Breast epithelium (tissue), 4 donors: Measurements from ENCODE around the gene LAG3. TPM values are rescaled to one million over a fixed set of nuclear protein-coding genes. Genes with fewer than 3 reads are reported as not detected.

Experiments used
- DNase-seq, 2 donors: peaks; one replicate each; pipeline ENCODE4 v3.0.0-alpha.2; 2019; ENCODE audit warnings: low spot score in 2 of 2
- H3K27ac ChIP-seq, 2 donors: fragments of 200-600 bp; sonication (generic) in 1 of 2; one replicate each; pipeline ENCODE4 v1.5.1; 2016 to 2019; ENCODE audit warnings: mild to moderate bottlenecking in 1 of 2
- H3K27me3 ChIP-seq, 2 donors: fragments of 200-600 bp; sonication (generic) in 1 of 2; one replicate each; pipeline versions ENCODE4 v1.5.1 to v1.6.0; 2017 to 2019; ENCODE audit warnings: control low read depth in 1 of 2, mild to moderate bottlenecking in 1 of 2
- H3K36me3 ChIP-seq: fragments of 200-600 bp; one replicate; pipeline ENCODE4 v1.5.1; 2019
- H3K4me1 ChIP-seq, 2 donors: fragments of 200-600 bp; sonication (generic); one replicate each; pipeline ENCODE4 v1.5.1; 2016 to 2019; ENCODE audit warnings: control low read depth in 1 of 2
- H3K4me3 ChIP-seq, 3 donors: fragments of 200-600 bp; sonication (generic); 1 replicate in 2 of 3; 2 replicates in 1 of 3; pipeline ENCODE4 v1.5.1; 2016 to 2019; ENCODE audit warnings: mild to moderate bottlenecking in 3 of 3, moderate library complexity in 2 of 3
- H3K9me3 ChIP-seq, 2 donors: fragments of 200-600 bp; sonication (generic) in 1 of 2; one replicate each; pipeline ENCODE4 v1.5.1; 2016 to 2019; ENCODE audit warnings: control low read depth in 1 of 2
- POLR2A ChIP-seq: fragments of 450-650 bp; IDR thresholded peaks from one replicate; pipeline ENCODE4 v1.6.1; 2016; ENCODE audit warnings: antibody characterized with exemption, mild to moderate bottlenecking, moderate library complexity
- POLR2AphosphoS5 ChIP-seq, 3 donors: sonication (generic); formaldehyde crosslinking; IDR thresholded peaks; one replicate each; pipeline ENCODE4 v1.6.1; 2017; ENCODE audit warnings: antibody characterized with exemption in 3 of 3
- intact Hi-C: fragments of 100-400 bp; cut with DNase I; formaldehyde crosslinking; loops from one replicate; pipeline ENCODE4 v1.15.1; 2023; ENCODE audit warnings: low total_unique reads
- total RNA-seq, 3 donors: library from RNA; depleted of rRNA; stranded (reverse); fragments of >200 nt; gene quantifications; one replicate each; pipeline ENCODE4 v1.1.0, GENCODE V29; 2016
- TF ChIP-seq, protein P1 (sequence below), 3 donors: fragments of 450-650 bp; IDR thresholded peaks; one replicate each; pipeline ENCODE4 v1.5.1; 2016 to 2017; ENCODE audit warnings: antibody characterized with exemption in 3 of 3, mild to moderate bottlenecking in 3 of 3, moderate library complexity in 3 of 3

LAG3 gene
- total RNA-seq, 3 donors from 2014 or later, result 0.44 to 1.3 (median 0.80) TPM

DNA sequence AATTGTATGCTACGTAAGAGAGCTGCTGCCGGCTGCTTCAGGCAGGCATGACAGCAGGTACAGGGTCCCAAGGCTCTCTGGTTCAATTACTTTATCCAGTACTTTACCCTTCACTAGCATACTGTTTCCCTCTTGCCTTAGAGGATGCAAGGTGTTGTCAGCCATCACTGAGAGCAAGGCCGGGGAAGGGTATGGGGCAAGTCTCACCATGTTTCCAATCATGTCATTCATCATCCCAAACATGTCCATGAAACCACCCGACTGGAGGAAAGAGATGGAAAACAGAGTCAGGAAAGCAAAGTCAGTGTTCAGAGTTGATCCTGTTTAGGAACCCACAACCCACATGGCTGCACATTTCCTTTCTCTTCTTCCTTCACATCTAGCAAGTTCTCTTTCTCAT, 21.8 kb upstream of the LAG3 start:
- Histone ChIP-seq H3K9me3 (no peaks in the 10 kb centered on the region), H3K27me3 (no peaks in the 10 kb centered on the region), H3K27ac (no peak overlapping the region), H3K36me3 (peaks cover 20% of the 10 kb centered on the region), H3K4me1 (peaks cover 0 to 9% of the 10 kb centered on the region in 2 donors), H3K4me3 (no peak overlapping the region)
- TF ChIP-seq POLR2A, result no peak
- TF ChIP-seq POLR2AphosphoS5 (IDR thresholded peaks at IDR 0.05), result no peak
- TF ChIP-seq, protein P1, sequence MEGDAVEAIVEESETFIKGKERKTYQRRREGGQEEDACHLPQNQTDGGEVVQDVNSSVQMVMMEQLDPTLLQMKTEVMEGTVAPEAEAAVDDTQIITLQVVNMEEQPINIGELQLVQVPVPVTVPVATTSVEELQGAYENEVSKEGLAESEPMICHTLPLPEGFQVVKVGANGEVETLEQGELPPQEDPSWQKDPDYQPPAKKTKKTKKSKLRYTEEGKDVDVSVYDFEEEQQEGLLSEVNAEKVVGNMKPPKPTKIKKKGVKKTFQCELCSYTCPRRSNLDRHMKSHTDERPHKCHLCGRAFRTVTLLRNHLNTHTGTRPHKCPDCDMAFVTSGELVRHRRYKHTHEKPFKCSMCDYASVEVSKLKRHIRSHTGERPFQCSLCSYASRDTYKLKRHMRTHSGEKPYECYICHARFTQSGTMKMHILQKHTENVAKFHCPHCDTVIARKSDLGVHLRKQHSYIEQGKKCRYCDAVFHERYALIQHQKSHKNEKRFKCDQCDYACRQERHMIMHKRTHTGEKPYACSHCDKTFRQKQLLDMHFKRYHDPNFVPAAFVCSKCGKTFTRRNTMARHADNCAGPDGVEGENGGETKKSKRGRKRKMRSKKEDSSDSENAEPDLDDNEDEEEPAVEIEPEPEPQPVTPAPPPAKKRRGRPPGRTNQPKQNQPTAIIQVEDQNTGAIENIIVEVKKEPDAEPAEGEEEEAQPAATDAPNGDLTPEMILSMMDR (IDR thresholded peaks at IDR 0.05), result no peak
- intact Hi-C loops, result loop anchor here (1.0 kb wide), 1 partner anchor 83 kb away; no protein-coding TSS in a partner anchor
- no peak for DNase-seq

DNA sequence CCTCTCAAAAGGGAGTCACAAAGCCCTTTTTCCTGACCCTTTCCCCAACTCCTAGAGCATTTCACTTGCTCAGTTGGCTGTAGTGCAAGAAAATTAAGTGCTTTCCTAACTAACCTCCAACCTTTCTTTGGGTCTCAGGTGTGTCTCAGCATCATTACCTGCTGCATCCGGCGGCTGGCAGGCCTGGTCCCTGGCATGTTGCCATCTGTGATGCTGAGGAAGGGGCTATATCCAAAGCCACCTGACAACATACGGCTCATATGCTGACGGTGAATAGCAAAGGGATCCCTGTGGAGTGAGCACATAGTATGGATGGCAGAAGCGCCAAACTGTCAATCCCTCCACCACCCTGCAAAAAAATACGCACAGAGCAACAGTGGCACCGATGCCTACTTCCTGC, 20.6 kb upstream of the LAG3 start:
- Histone ChIP-seq H3K36me3 (peaks cover 20% of the 10 kb centered on the region), H3K4me3 (peak overlapping the region; percentile 82 to 98 (median 94)), H3K4me1 (peaks cover 0 to 9% of the 10 kb centered on the region in 2 donors), H3K27me3 (no peaks in the 10 kb centered on the region), H3K27ac (peak overlapping the region; percentile 98 to 99), H3K9me3 (no peaks in the 10 kb centered on the region)
- TF ChIP-seq POLR2AphosphoS5 (IDR thresholded peaks at IDR 0.05), result no peak
- TF ChIP-seq, protein P1 (IDR thresholded peaks at IDR 0.05), result no peak
- no peak for TF ChIP-seq POLR2A
- intact Hi-C loops, result no loop called here
- DNase-seq, result no peak

DNA sequence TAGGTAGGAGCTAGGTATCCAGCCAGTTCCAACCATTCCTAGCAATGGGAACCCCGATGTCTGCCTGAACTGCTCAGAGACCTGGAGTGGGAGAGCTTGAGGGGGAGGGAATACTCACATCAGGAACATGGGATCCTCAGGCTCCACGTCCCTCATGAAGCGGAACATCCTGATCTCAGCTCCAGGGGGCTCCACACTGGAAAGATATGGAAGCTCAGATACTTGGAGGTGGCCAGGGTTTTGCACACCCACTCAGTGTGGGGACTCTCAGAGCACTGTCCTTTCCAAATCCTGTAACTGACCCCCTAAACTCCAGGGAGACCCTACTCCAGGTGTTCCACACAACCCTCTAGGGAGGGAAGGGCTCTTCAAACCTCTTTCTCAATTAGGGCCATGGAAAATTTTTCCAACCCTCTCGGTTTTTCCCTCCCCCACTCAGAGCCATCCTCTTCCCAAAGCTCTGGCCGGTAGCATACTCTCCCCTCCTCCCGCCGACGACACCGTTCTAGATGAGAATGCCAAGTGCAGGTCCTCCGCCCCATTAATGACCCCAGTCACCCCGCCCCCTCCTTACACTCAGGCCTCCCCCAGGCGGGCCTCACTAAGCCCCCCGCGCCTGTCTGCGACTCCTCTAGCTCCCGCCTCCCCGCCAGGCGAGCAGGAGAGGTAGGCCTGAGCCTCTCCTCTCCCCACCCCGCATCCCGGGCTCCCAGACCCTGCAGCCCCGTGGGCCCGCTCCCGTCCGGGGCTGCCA, 20.0 kb upstream of the LAG3 start:
- TF ChIP-seq POLR2A (no peak), POLR2AphosphoS5 (IDR thresholded peaks at IDR 0.05) (no peak)
- TF ChIP-seq, protein P1 (IDR thresholded peaks at IDR 0.05), result no peak
- peak overlapping the region; percentile 82 to 98 (median 94) for H3K4me3 ChIP-seq
- H3K9me3 ChIP-seq, result no peaks in the 10 kb centered on the region
- H3K27me3 ChIP-seq, result no peaks in the 10 kb centered on the region
- peak in 1 of 2 donors; percentile 45 for DNase-seq
- peaks cover 20% of the 10 kb centered on the region for H3K36me3 ChIP-seq
- intact Hi-C loops, result no loop called here
- H3K4me1 ChIP-seq, result peaks cover 0 to 9% of the 10 kb centered on the region in 2 donors
- H3K27ac ChIP-seq, result peak overlapping the region; percentile 98 to 99

DNA sequence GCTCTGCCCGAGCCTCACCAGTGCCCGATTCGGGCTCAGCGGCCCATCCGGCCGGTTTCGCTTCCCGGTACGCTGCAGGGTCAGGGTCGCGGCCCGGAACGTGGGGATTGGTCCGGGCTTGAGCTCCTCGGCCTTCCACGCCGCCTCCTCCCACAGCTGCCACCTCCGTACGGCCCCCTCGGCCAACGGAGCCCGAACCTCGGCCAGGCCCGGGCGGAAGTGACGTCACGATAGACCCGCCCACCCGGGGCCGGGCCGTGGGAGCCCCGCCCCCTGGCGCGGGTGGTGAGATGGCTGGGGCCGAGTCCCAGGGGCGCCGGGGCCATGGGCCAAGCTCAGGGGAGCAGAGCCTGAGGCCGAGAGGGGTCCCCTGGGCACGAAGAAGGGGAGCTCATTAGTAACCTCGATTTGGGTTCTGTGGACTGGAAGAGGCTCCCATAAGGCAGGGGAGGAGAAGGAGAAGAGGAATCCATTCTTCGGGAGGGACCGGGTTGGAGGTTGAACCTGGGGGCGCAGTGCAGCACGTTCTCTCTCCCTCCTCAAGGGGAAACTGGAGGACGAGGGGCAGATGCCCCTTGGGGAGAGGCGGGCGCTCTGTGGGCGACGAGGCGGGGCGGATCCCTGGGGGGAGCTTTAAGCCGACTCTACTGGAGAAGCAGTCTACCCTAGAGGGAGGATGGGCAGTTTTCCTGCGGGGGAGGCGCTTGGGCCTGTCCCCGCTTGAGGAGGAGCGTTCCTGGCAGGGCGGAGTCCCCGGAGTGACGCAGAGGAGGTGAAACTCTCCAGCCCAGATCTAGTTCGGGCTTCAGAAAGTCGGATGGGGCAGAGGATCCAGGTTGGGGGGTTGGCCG, 19.2 kb upstream of the LAG3 start, which contains the start of gene MLF2:
Gene MLF2 (minus strand): TSS at position 221 of the 851 bp plus-strand sequence. CDS start 807 bp downstream, outside the sequence.
- TF ChIP-seq POLR2A, result peak; percentile 96
- TF ChIP-seq, protein P1 (IDR thresholded peaks at IDR 0.05), result peak; percentile 83 to 99 (median 96)
- peak; percentile 81 to 99 (median 95) for TF ChIP-seq POLR2AphosphoS5 (IDR thresholded peaks at IDR 0.05)
- DNase-seq, result peak; percentile 98
- Histone ChIP-seq H3K36me3 (peaks cover 20% of the 10 kb centered on the region), H3K9me3 (no peaks in the 10 kb centered on the region), H3K27ac (peak within 1 kb of the TSS; percentile 98 to 99), H3K27me3 (no peaks in the 10 kb centered on the region), H3K4me3 (peak within 1 kb of the TSS; percentile 82 to 98 (median 94)), H3K4me1 (peaks cover 0 to 9% of the 10 kb centered on the region in 2 donors)
- intact Hi-C loops, result no loop called here
